ENCODE measurements around the gene AGMAT.

Gene AGMAT

GRCh38 chr1:15620902-15621682, 36.2 kb upstream of the AGMAT start:
- Histone ChIP-seq H2BK120ac (ENCODE audit: low read depth, low read length) (no peak overlapping the region), H3K4me3 (ENCODE audit: low read length) (no peak overlapping the region), H3K79me1 (ENCODE audit: low read length) (peaks cover 7% of the 10 kb centered on the region), H3K18ac (ENCODE audit: low read length) (no peak overlapping the region), H3K79me2 (ENCODE audit: control insufficient read depth, insufficient read depth, low read length) (peaks cover 67% of the 10 kb centered on the region), H2BK15ac (replicated peaks; ENCODE audit: low read depth) (no peak overlapping the region), H3K4me2 (ENCODE audit: low read length) (no peak overlapping the region), H3K27ac (ENCODE audit: low read depth, low read length) (no peak overlapping the region), H3K36me3 (ENCODE audit: control insufficient read depth, insufficient read depth, low read length) (no peaks in the 10 kb centered on the region), H3K23ac (ENCODE audit: low read length) (no peak overlapping the region), H4K8ac (ENCODE audit: low read depth, low read length) (no peak overlapping the region), H2AK5ac (ENCODE audit: low read length) (no peak overlapping the region), H3K9ac (ENCODE audit: low read length) (no peak overlapping the region), H3K27me3 (ENCODE audit: insufficient read depth, low read length, poor library complexity) (no peaks in the 10 kb centered on the region), H3K4me1 (ENCODE audit: control insufficient read depth, low read depth, low read length) (peaks cover 6% of the 10 kb centered on the region), H2BK5ac (ENCODE audit: low read length) (no peak overlapping the region), H4K5ac (ENCODE audit: low read length) (no peak overlapping the region), H3K56ac (ENCODE audit: low read length) (no peak overlapping the region), H3K4ac (ENCODE audit: low read depth, low read length) (no peak overlapping the region)
- no CpG with 5 or more reads among the region's 7 CpGs for WGBS (ENCODE audit: extremely low coverage, insufficient coverage, low lambda C conversion rate)
- no peak for DNase-seq

GRCh38 chr1:15620155-15620545, 35.3 kb upstream of the AGMAT start:
- H3K27ac ChIP-seq (ENCODE audit: low read depth, low read length), result no peak overlapping the region
- H3K4me2 ChIP-seq (ENCODE audit: low read length), result no peak overlapping the region
- no peak overlapping the region for H2BK120ac ChIP-seq (ENCODE audit: low read depth, low read length)
- H3K27me3 ChIP-seq (ENCODE audit: insufficient read depth, low read length, poor library complexity), result no peaks in the 10 kb centered on the region
- H3K4me3 ChIP-seq (ENCODE audit: low read length), result no peak overlapping the region
- no peak overlapping the region for H3K23ac ChIP-seq (ENCODE audit: low read length)
- peak; percentile 22 for DNase-seq
- no peak overlapping the region for H3K18ac ChIP-seq (ENCODE audit: low read length)
- no peak overlapping the region for H4K8ac ChIP-seq (ENCODE audit: low read depth, low read length)
- no peak overlapping the region for H3K56ac ChIP-seq (ENCODE audit: low read length)
- no peak overlapping the region for H3K9ac ChIP-seq (ENCODE audit: low read length)
- H3K79me1 ChIP-seq (ENCODE audit: low read length), result peaks cover 7% of the 10 kb centered on the region
- H3K79me2 ChIP-seq (ENCODE audit: control insufficient read depth, insufficient read depth, low read length), result peaks cover 64% of the 10 kb centered on the region
- no peak overlapping the region for H4K5ac ChIP-seq (ENCODE audit: low read length)
- no peak overlapping the region for H2AK5ac ChIP-seq (ENCODE audit: low read length)
- H3K4me1 ChIP-seq (ENCODE audit: control insufficient read depth, low read depth, low read length), result peaks cover 6% of the 10 kb centered on the region
- no peak overlapping the region for H2BK15ac ChIP-seq (replicated peaks; ENCODE audit: low read depth)
- H3K36me3 ChIP-seq (ENCODE audit: control insufficient read depth, insufficient read depth, low read length), result no peaks in the 10 kb centered on the region
- WGBS (ENCODE audit: extremely low coverage, insufficient coverage, low lambda C conversion rate), result no CpG with 5 or more reads among the region's 1 CpG
- H3K4ac ChIP-seq (ENCODE audit: low read depth, low read length), result no peak overlapping the region
- H2BK5ac ChIP-seq (ENCODE audit: low read length), result no peak overlapping the region

- H2BK5ac ChIP-seq (ENCODE audit: low read length), result no peak overlapping the region
- H3K36me3 ChIP-seq (ENCODE audit: control insufficient read depth, insufficient read depth, low read length), result no peaks in the 10 kb centered on the region
- peaks cover 51% of the 10 kb centered on the region for H3K79me2 ChIP-seq (ENCODE audit: control insufficient read depth, insufficient read depth, low read length)
- peak overlapping the region; percentile 44 for H3K4me3 ChIP-seq (ENCODE audit: low read length)
- H3K27ac ChIP-seq (ENCODE audit: low read depth, low read length), result no peak overlapping the region
- no peak overlapping the region for H2BK15ac ChIP-seq (replicated peaks; ENCODE audit: low read depth)
- H3K56ac ChIP-seq (ENCODE audit: low read length), result peak overlapping the region; percentile 84
- H3K4ac ChIP-seq (ENCODE audit: low read depth, low read length), result no peak overlapping the region
- no peak overlapping the region for H3K18ac ChIP-seq (ENCODE audit: low read length)
- no peak overlapping the region for H3K23ac ChIP-seq (ENCODE audit: low read length)
- H4K5ac ChIP-seq (ENCODE audit: low read length), result no peak overlapping the region
- H2AK5ac ChIP-seq (ENCODE audit: low read length), result no peak overlapping the region
- H3K27me3 ChIP-seq (ENCODE audit: insufficient read depth, low read length, poor library complexity), result no peaks in the 10 kb centered on the region
- H2BK120ac ChIP-seq (ENCODE audit: low read depth, low read length), result no peak overlapping the region
- no peak for DNase-seq
- peaks cover 6% of the 10 kb centered on the region for H3K4me1 ChIP-seq (ENCODE audit: control insufficient read depth, low read depth, low read length)
- H3K9ac ChIP-seq (ENCODE audit: low read length), result peak overlapping the region; percentile 85
- peak overlapping the region; percentile 7 for H3K4me2 ChIP-seq (ENCODE audit: low read length)
- no CpG with 5 or more reads among the region's 26 CpGs for WGBS (ENCODE audit: extremely low coverage, insufficient coverage, low lambda C conversion rate)
- H4K8ac ChIP-seq (ENCODE audit: low read depth, low read length), result no peak overlapping the region
- peaks cover 2% of the 10 kb centered on the region for H3K79me1 ChIP-seq (ENCODE audit: low read length)
These were observed 34.0 kb upstream of the AGMAT start for GRCh38 chr1:15618655-15619525.

GRCh38 chr1:15618077-15618654, 33.3 kb upstream of the AGMAT start:
- H3K79me1 ChIP-seq (ENCODE audit: low read length), result peaks cover 2% of the 10 kb centered on the region
- peaks cover 6% of the 10 kb centered on the region for H3K4me1 ChIP-seq (ENCODE audit: control insufficient read depth, low read depth, low read length)
- DNase-seq, result peak; percentile 64
- H2AK5ac ChIP-seq (ENCODE audit: low read length), result no peak overlapping the region
- no peak overlapping the region for H3K27ac ChIP-seq (ENCODE audit: low read depth, low read length)
- no peak overlapping the region for H2BK5ac ChIP-seq (ENCODE audit: low read length)
- H3K4ac ChIP-seq (ENCODE audit: low read depth, low read length), result no peak overlapping the region
- no peak overlapping the region for H3K23ac ChIP-seq (ENCODE audit: low read length)
- H3K27me3 ChIP-seq (ENCODE audit: insufficient read depth, low read length, poor library complexity), result no peaks in the 10 kb centered on the region
- no peak overlapping the region for H4K8ac ChIP-seq (ENCODE audit: low read depth, low read length)
- no peak overlapping the region for H2BK120ac ChIP-seq (ENCODE audit: low read depth, low read length)
- no peak overlapping the region for H2BK15ac ChIP-seq (replicated peaks; ENCODE audit: low read depth)
- no CpG with 5 or more reads among the region's 8 CpGs for WGBS (ENCODE audit: extremely low coverage, insufficient coverage, low lambda C conversion rate)
- peak overlapping the region; percentile 85 for H3K9ac ChIP-seq (ENCODE audit: low read length)
- peak overlapping the region; percentile 44 for H3K4me3 ChIP-seq (ENCODE audit: low read length)
- peak overlapping the region; percentile 7 for H3K4me2 ChIP-seq (ENCODE audit: low read length)
- peaks cover 48% of the 10 kb centered on the region for H3K79me2 ChIP-seq (ENCODE audit: control insufficient read depth, insufficient read depth, low read length)
- H3K56ac ChIP-seq (ENCODE audit: low read length), result peak overlapping the region; percentile 84
- H3K18ac ChIP-seq (ENCODE audit: low read length), result no peak overlapping the region
- no peak overlapping the region for H4K5ac ChIP-seq (ENCODE audit: low read length)
- no peaks in the 10 kb centered on the region for H3K36me3 ChIP-seq (ENCODE audit: control insufficient read depth, insufficient read depth, low read length)

- peak within 1 kb of the TSS; percentile 75 for H3K27ac ChIP-seq (ENCODE audit: low read depth, low read length)
- H3K9ac ChIP-seq (ENCODE audit: low read length), result peak within 1 kb of the TSS; percentile 85
- peaks cover 6% of the 10 kb centered on the region for H3K4me1 ChIP-seq (ENCODE audit: control insufficient read depth, low read depth, low read length)
- H3K4me3 ChIP-seq (ENCODE audit: low read length), result peak within 1 kb of the TSS; percentile 44
- no peak within 1 kb of the TSS for H4K8ac ChIP-seq (ENCODE audit: low read depth, low read length)
- peak within 1 kb of the TSS; percentile 51 for H3K4me2 ChIP-seq (ENCODE audit: low read length)
- no CpG with 5 or more reads among the region's 86 CpGs for WGBS (ENCODE audit: extremely low coverage, insufficient coverage, low lambda C conversion rate)
- H2BK5ac ChIP-seq (ENCODE audit: low read length), result peak within 1 kb of the TSS; percentile 31
- no peaks in the 10 kb centered on the region for H3K27me3 ChIP-seq (ENCODE audit: insufficient read depth, low read length, poor library complexity)
- H3K56ac ChIP-seq (ENCODE audit: low read length), result peak within 1 kb of the TSS; percentile 84
- H3K18ac ChIP-seq (ENCODE audit: low read length), result peak within 1 kb of the TSS; percentile 54
- H3K79me2 ChIP-seq (ENCODE audit: control insufficient read depth, insufficient read depth, low read length), result peaks cover 42% of the 10 kb centered on the region
- no peak within 1 kb of the TSS for H3K23ac ChIP-seq (ENCODE audit: low read length)
- no peaks in the 10 kb centered on the region for H3K36me3 ChIP-seq (ENCODE audit: control insufficient read depth, insufficient read depth, low read length)
- H2BK120ac ChIP-seq (ENCODE audit: low read depth, low read length), result no peak within 1 kb of the TSS
- H3K4ac ChIP-seq (ENCODE audit: low read depth, low read length), result peak within 1 kb of the TSS; percentile 46
- H2AK5ac ChIP-seq (ENCODE audit: low read length), result no peak within 1 kb of the TSS
- H2BK15ac ChIP-seq (replicated peaks; ENCODE audit: low read depth), result no peak within 1 kb of the TSS
- peak; percentile 99 for DNase-seq
- no peak within 1 kb of the TSS for H4K5ac ChIP-seq (ENCODE audit: low read length)
- no peaks in the 10 kb centered on the region for H3K79me1 ChIP-seq (ENCODE audit: low read length)
These were observed 32.6 kb upstream of the AGMAT start, which contains the start of gene DDI2 for GRCh38 chr1:15617173-15618076. DDI2 (plus strand) TSS chr1:15617458; CDS start chr1:15617671, 213 bp downstream.
